NB4 (cell line): ENCODE data around the gene CARD16.

Source experiments
- MYC ChIP-seq: IDR thresholded peaks from 2 replicates; pipeline ENCODE4 v1.6.1; 2011; ENCODE audit warnings: low read depth, low read length
- POLR2A ChIP-seq: IDR thresholded peaks from 2 replicates; pipeline ENCODE4 v1.6.1; 2011; ENCODE audit warnings: mild to moderate bottlenecking; ENCODE audit not compliant: insufficient read length; ENCODE audit errors: extremely low read depth
- TF ChIP-seq, protein P1 (sequence below): IDR thresholded peaks from one replicate; pipeline ENCODE4 v1.5.1; 2012; ENCODE audit warnings: low read depth, low read length
- TF ChIP-seq, protein P2 (sequence below): IDR thresholded peaks from 2 replicates; pipeline ENCODE4 v1.6.1; 2011; ENCODE audit warnings: low read depth, low read length

DNA sequence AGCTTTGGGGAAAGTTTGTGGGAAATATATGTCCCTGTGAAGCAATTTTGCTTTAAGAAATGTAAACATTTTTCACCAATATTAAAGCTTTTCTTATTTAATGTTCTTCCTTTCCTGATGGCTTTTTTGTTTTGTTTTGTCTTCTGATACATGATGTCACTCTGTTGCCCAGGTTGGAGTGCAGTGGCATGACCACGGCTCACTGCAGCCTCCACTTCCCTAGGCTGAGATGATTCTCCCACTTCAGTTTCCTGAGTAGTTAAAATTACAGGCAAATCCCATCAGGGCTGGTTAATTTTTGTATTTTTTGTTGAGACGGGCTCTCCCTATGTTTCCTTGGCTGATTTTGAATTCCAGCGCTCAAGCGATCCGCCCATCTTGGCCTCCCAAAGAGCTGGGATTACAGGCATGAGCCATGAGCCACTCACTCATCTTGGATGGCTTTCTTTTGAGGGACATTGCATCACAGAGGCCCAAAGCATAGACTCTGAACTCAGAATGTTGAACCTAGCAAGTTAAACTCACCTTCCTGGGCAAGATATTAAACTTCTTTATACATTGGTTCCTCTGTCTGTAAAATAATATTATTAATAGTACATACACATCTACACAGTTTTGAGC is 651 bp upstream of the CARD16 start:
- TF ChIP-seq, protein P1, sequence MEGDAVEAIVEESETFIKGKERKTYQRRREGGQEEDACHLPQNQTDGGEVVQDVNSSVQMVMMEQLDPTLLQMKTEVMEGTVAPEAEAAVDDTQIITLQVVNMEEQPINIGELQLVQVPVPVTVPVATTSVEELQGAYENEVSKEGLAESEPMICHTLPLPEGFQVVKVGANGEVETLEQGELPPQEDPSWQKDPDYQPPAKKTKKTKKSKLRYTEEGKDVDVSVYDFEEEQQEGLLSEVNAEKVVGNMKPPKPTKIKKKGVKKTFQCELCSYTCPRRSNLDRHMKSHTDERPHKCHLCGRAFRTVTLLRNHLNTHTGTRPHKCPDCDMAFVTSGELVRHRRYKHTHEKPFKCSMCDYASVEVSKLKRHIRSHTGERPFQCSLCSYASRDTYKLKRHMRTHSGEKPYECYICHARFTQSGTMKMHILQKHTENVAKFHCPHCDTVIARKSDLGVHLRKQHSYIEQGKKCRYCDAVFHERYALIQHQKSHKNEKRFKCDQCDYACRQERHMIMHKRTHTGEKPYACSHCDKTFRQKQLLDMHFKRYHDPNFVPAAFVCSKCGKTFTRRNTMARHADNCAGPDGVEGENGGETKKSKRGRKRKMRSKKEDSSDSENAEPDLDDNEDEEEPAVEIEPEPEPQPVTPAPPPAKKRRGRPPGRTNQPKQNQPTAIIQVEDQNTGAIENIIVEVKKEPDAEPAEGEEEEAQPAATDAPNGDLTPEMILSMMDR: no peak
- TF ChIP-seq POLR2A: no peak
- TF ChIP-seq MYC: no peak
- TF ChIP-seq, protein P2, sequence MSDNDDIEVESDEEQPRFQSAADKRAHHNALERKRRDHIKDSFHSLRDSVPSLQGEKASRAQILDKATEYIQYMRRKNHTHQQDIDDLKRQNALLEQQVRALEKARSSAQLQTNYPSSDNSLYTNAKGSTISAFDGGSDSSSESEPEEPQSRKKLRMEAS: no peak
